SK-N-SH (cell line): ENCODE results near the gene CHD6. TPM values are rescaled to one million over a fixed set of nuclear protein-coding genes. Genes with fewer than 3 reads are reported as not detected.

ENCODE experiments used
- CTCF ChIA-PET: fragments of 300-600, 350-600 bp; formaldehyde crosslinking; extraction: SDS; loops from one replicate; lab custom pipeline; 2021; lab: Yijun Ruan, JAX
- POLR2A ChIA-PET: fragments of 350-600 bp; sonication (Branson Sonifier 250); formaldehyde crosslinking; extraction: SDS; loops from one replicate; lab custom pipeline; 2020; ENCODE audit warnings: antibody characterized with exemption, inconsistent platforms; lab: Yijun Ruan, JAX
- DNase-seq: peaks from one replicate; pipeline ENCODE4 v3.0.0; 2012
- H2AFZ ChIP-seq: fragments of 200-600 bp; sonication (generic); 2 replicates; pipeline ENCODE4 v1.8.1; 2016; ENCODE audit warnings: antibody characterized with exemption, mild to moderate bottlenecking, low read depth
- H3F3A ChIP-seq: fragments of 200-600 bp; sonication (generic); replicated peaks from 2 replicates; pipeline ENCODE3; 2016; ENCODE audit warnings: antibody characterized with exemption, mild to moderate bottlenecking; ENCODE audit not compliant: insufficient read depth
- H3K27ac ChIP-seq, 2 experiments: fragments of 200-500 bp in 1 of 2; fragments of 200-600 bp in 1 of 2; sonication (Bioruptor generic) in 1 of 2; sonication (generic), shearing (Covaris generic) in 1 of 2; 2 replicates each; pipeline versions ENCODE4 v1.5.1 to v1.6.1; 2014 to 2016; ENCODE audit warnings: low read depth in 2 of 2, inconsistent platforms in 1 of 2, low read length in 1 of 2, mild to moderate bottlenecking in 1 of 2, mixed read lengths in 1 of 2
- H3K27me3 ChIP-seq: fragments of 200-600 bp; sonication (generic), shearing (Covaris generic); 2 replicates; pipeline ENCODE4 v1.6.1; 2016; ENCODE audit warnings: mixed run types; ENCODE audit not compliant: insufficient read depth
- H3K36me3 ChIP-seq, 2 experiments: fragments of 200-500 bp in 1 of 2; fragments of 200-600 bp in 1 of 2; sonication (Bioruptor generic) in 1 of 2; sonication (generic) in 1 of 2; replicated peaks in 1 of 2; 2 replicates each; pipeline versions ENCODE3 to v1.5.1; 2014 to 2016; ENCODE audit warnings: low read length in 1 of 2, mild to moderate bottlenecking in 1 of 2; ENCODE audit not compliant: insufficient read depth in 2 of 2, control insufficient read depth in 1 of 2
- H3K4me1 ChIP-seq, 2 experiments: fragments of 200-500 bp in 1 of 2; fragments of 200-600 bp in 1 of 2; sonication (Bioruptor generic) in 1 of 2; sonication (generic), shearing (Covaris generic) in 1 of 2; 2 replicates each; pipeline versions ENCODE4 v1.5.1 to v1.6.1; 2014 to 2016; ENCODE audit warnings: low read depth in 1 of 2, low read length in 1 of 2, mixed run types in 1 of 2; ENCODE audit not compliant: insufficient read depth in 2 of 2, control insufficient read depth in 1 of 2
- H3K4me2 ChIP-seq: fragments of 200-600 bp; sonication (generic), shearing (Covaris generic); 2 replicates; pipeline ENCODE4 v1.6.1; 2017; ENCODE audit warnings: mixed run types
- H3K4me3 ChIP-seq, 2 experiments: fragments of 200-500 bp in 1 of 2; fragments of 200-600 bp in 1 of 2; sonication (Bioruptor generic) in 1 of 2; sonication (generic), shearing (Covaris generic) in 1 of 2; 2 replicates each; pipeline versions ENCODE4 v1.5.1 to v1.8.1; 2014 to 2016; ENCODE audit warnings: low read depth in 2 of 2, inconsistent platforms in 1 of 2, low read length in 1 of 2, mild to moderate bottlenecking in 1 of 2, mixed read lengths in 1 of 2, moderate library complexity in 1 of 2
- H3K79me2 ChIP-seq: fragments of 200-600 bp; sonication (generic); 2 replicates; pipeline ENCODE4 v1.8.1; 2017; ENCODE audit warnings: mild to moderate bottlenecking; ENCODE audit not compliant: insufficient read depth
- H3K9ac ChIP-seq: fragments of 200-600 bp; sonication (generic); 2 replicates; pipeline ENCODE4 v1.6.1; 2017; ENCODE audit warnings: mixed run types
- H3K9me2 ChIP-seq: fragments of 200-600 bp; sonication (generic); 2 replicates; pipeline ENCODE4 v1.6.1; 2017; ENCODE audit warnings: mixed run types
- H3K9me3 ChIP-seq: fragments of 200-600 bp; sonication (generic); 2 replicates; pipeline ENCODE4 v1.6.1; 2017; ENCODE audit warnings: mixed run types, mild to moderate bottlenecking, moderate library complexity
- H4K20me1 ChIP-seq: fragments of 200-600 bp; sonication (generic); 2 replicates; pipeline ENCODE4 v1.6.1; 2017; ENCODE audit warnings: mild to moderate bottlenecking, mixed run types; ENCODE audit not compliant: insufficient read depth
- CHD2 ChIP-seq: fragments of 150-350 bp; IDR thresholded peaks from 2 replicates; pipeline ENCODE4 v1.6.1; 2018; ENCODE audit warnings: low read length; ENCODE audit not compliant: partially characterized antibody
- JUND ChIP-seq: IDR thresholded peaks from 2 replicates; pipeline ENCODE4 v1.4.0; 2012
- MEF2A ChIP-seq: IDR thresholded peaks from 2 replicates; pipeline ENCODE4 v1.4.0; 2012; ENCODE audit warnings: low read depth, borderline replicate concordance
- NRF1 ChIP-seq: IDR thresholded peaks from 2 replicates; pipeline ENCODE4 v1.6.1; 2012; ENCODE audit warnings: low read depth, mild to moderate bottlenecking, low read length
- RAD21 ChIP-seq: IDR thresholded peaks from 2 replicates; pipeline ENCODE4 v1.6.1; 2012; ENCODE audit warnings: mild to moderate bottlenecking, low read length
- RCOR1 ChIP-seq: fragments of 150-350 bp; IDR thresholded peaks from 2 replicates; pipeline ENCODE4 v1.6.1; 2017; ENCODE audit warnings: antibody characterized with exemption, low read length
- RFX5 ChIP-seq: IDR thresholded peaks from 2 replicates; pipeline ENCODE4 v1.6.1; 2012; ENCODE audit warnings: mild to moderate bottlenecking, improper control_type of control experiment, low read length
- RXRA ChIP-seq: IDR thresholded peaks from 2 replicates; pipeline ENCODE4 v1.4.0; 2012; ENCODE audit warnings: low read depth, mild to moderate bottlenecking, borderline replicate concordance
- SIN3A ChIP-seq: IDR thresholded peaks from 2 replicates; pipeline ENCODE4 v1.6.1; 2012; ENCODE audit warnings: low read depth, mild to moderate bottlenecking, low read length, moderate library complexity, borderline replicate concordance
- YY1 ChIP-seq: IDR thresholded peaks from 2 replicates; pipeline ENCODE4 v1.4.0; 2012; ENCODE audit warnings: low read depth, mild to moderate bottlenecking
- WGBS: methylation state at CpG from one replicate; pipeline ENCODE4 v1.1.6; 2017; ENCODE audit warnings: low lambda C conversion rate; 5-methylcytosine and 5-hydroxymethylcytosine counted together
- polyA plus RNA-seq, 3 experiments: library from polyadenylated mRNA; depleted of rRNA; stranded (reverse); fragments of >200 nt; gene quantifications; 2 replicates each; pipeline ENCODE4 v1.2.3, GENCODE V29; 2012
- TF ChIP-seq, protein P1 (sequence below): fragments of 150-350 bp; IDR thresholded peaks from 2 replicates; pipeline ENCODE4 v1.6.1; 2017; ENCODE audit warnings: antibody characterized with exemption, low read length, low read depth, borderline replicate concordance
- TF ChIP-seq, protein P2 (sequence below): IDR thresholded peaks from 2 replicates; pipeline ENCODE4 v1.4.0; 2012; ENCODE audit warnings: low read depth, borderline replicate concordance
- TF ChIP-seq, protein P3 (sequence below): fragments of 200-600 bp; sonication (generic); IDR thresholded peaks from 2 replicates; pipeline ENCODE4 v1.6.1; 2017; ENCODE audit warnings: antibody characterized with exemption, mild to moderate bottlenecking, moderate library complexity

The CHD6 gene
- polyA plus RNA-seq, 1 of the 3 experiments (the other 2 are of a cell fraction) = 7.1 TPM

DNA sequence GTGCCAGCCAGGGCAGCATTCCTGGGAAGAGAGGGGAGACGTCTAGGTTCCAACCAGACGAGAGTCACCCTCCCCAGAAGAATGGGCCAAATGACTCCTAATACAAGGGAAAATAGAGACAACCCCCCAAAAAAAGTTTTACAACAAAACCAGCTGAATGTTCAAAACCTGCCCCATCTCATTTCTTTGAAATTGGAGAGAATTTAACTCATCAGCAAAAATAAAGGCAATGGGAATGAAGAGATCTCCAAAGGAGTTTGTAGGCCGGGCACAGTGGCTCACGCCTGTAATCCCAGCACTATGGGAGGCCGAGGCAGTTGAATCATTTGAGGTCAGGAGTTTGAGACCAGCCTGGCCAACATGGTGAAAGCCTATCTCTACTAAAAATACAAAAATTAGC, 241.8 kb downstream of the CHD6 start:
- Histone ChIP-seq H3K4me1 (peaks cover 0 to 19% of the 10 kb centered on the region in 2 experiments; a peak in 1 of 4 replicates), H4K20me1 (no peaks in the 10 kb centered on the region), H3K79me2 (no peaks in the 10 kb centered on the region), H3K9me3 (no peaks in the 10 kb centered on the region), H3K36me3 (no peaks in the 10 kb centered on the region), H3K4me2 (no peak overlapping the region), H2AFZ (no peak overlapping the region), H3K27ac (no peak overlapping the region), H3F3A (no peaks in the 10 kb centered on the region), H3K4me3 (no peak overlapping the region), H3K9ac (no peak overlapping the region), H3K27me3 (peaks cover 13% of the 10 kb centered on the region; the same call in 1 of the 2 replicates), H3K9me2 (no peaks in the 10 kb centered on the region)
- DNase-seq = no peak
- 74% methylated on average over 5 of the region's 5 CpGs for WGBS
- TF ChIP-seq, protein P1, sequence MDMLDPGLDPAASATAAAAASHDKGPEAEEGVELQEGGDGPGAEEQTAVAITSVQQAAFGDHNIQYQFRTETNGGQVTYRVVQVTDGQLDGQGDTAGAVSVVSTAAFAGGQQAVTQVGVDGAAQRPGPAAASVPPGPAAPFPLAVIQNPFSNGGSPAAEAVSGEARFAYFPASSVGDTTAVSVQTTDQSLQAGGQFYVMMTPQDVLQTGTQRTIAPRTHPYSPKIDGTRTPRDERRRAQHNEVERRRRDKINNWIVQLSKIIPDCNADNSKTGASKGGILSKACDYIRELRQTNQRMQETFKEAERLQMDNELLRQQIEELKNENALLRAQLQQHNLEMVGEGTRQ = no peak
- TF ChIP-seq RCOR1 (no peak), YY1 (no peak)
- ChIA-PET POLR2A (no interaction called here), CTCF (interaction anchor here (0.9 to 1.0 kb wide), 3 partner anchors 9 to 302 kb away, joined by 3 read pairs; no protein-coding TSS in a partner anchor)

DNA sequence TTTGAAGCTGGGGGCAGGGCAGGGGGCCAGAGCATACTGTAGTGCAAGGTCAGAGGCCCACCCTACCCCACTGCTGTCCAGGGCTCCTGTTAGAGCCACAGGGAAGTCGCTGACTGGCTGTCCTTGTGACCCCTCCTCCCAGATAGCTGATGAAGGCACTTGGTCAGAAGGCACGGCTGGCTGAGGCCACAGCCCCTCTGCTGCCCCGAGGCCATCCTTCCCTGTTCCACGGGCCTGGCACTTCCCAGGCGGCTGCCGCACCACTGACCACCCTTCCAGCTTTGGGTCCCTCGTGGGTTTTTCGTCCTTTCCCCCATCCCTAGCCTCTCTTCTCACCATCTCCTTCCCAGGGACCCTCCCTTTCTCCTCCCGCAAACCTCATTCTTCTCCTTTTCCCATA, 242.3 kb downstream of the CHD6 start:
- Histone ChIP-seq H3K4me3 (no peak overlapping the region), H3K9me3 (no peaks in the 10 kb centered on the region), H3K9me2 (no peaks in the 10 kb centered on the region), H3K27ac (no peak overlapping the region), H3F3A (no peaks in the 10 kb centered on the region), H3K9ac (no peak overlapping the region), H3K4me2 (no peak overlapping the region), H3K36me3 (no peaks in the 10 kb centered on the region)
- POLR2A ChIA-PET = no interaction called here
- peak; percentile 30 for DNase-seq
- WGBS = 47% methylated on average over 8 of the region's 9 CpGs
- no peak for TF ChIP-seq CHD2
- TF ChIP-seq, protein P2, sequence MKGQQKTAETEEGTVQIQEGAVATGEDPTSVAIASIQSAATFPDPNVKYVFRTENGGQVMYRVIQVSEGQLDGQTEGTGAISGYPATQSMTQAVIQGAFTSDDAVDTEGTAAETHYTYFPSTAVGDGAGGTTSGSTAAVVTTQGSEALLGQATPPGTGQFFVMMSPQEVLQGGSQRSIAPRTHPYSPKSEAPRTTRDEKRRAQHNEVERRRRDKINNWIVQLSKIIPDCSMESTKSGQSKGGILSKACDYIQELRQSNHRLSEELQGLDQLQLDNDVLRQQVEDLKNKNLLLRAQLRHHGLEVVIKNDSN = no peak
- no peak for TF ChIP-seq RAD21
- no peak for TF ChIP-seq NRF1
- TF ChIP-seq SIN3A = no peak
- TF ChIP-seq JUND = no peak
- no peak for TF ChIP-seq RCOR1
- TF ChIP-seq RXRA = no peak
- no peak for TF ChIP-seq RFX5
- TF ChIP-seq, protein P3, sequence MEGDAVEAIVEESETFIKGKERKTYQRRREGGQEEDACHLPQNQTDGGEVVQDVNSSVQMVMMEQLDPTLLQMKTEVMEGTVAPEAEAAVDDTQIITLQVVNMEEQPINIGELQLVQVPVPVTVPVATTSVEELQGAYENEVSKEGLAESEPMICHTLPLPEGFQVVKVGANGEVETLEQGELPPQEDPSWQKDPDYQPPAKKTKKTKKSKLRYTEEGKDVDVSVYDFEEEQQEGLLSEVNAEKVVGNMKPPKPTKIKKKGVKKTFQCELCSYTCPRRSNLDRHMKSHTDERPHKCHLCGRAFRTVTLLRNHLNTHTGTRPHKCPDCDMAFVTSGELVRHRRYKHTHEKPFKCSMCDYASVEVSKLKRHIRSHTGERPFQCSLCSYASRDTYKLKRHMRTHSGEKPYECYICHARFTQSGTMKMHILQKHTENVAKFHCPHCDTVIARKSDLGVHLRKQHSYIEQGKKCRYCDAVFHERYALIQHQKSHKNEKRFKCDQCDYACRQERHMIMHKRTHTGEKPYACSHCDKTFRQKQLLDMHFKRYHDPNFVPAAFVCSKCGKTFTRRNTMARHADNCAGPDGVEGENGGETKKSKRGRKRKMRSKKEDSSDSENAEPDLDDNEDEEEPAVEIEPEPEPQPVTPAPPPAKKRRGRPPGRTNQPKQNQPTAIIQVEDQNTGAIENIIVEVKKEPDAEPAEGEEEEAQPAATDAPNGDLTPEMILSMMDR = no peak
- TF ChIP-seq MEF2A = no peak
- TF ChIP-seq, all 33 proteins: peak for 0
- H3K4me1 ChIP-seq = peaks cover 0 to 19% of the 10 kb centered on the region in 2 experiments; a peak in 1 of 4 replicates
- CTCF ChIA-PET = interaction anchor here (0.9 to 1.0 kb wide), 2 partner anchors 8 to 302 kb away, joined by 3 read pairs; no protein-coding TSS in a partner anchor
- no peaks in the 10 kb centered on the region for H4K20me1 ChIP-seq
- no peaks in the 10 kb centered on the region for H3K79me2 ChIP-seq
- peaks cover 13% of the 10 kb centered on the region; the same call in 1 of the 2 replicates for H3K27me3 ChIP-seq
- no peak overlapping the region for H2AFZ ChIP-seq
